Stomach (tissue), 9 donors: ENCODE results near the gene CRKL. TPM values are rescaled to one million over a fixed set of nuclear protein-coding genes. Genes with fewer than 3 reads are reported as not detected.

Source experiments
- DNase-seq, 2 donors: peaks; one replicate each; pipeline versions ENCODE4 v3.0.0 to v3.0.0-alpha.2; 2013 to 2019
- H3K27ac ChIP-seq, 5 donors: fragments of 200-600 bp in 4 of 5; sonication (generic) in 4 of 5; one replicate each; pipeline ENCODE4 v1.5.1; 2013 to 2019; ENCODE audit warnings: mild to moderate bottlenecking in 1 of 5, moderate library complexity in 1 of 5
- H3K27me3 ChIP-seq, 3 donors: fragments of 200-600 bp; sonication (generic); one replicate each; pipeline ENCODE4 v1.5.1; 2017 to 2019; ENCODE audit warnings: mixed run types in 1 of 3
- H3K36me3 ChIP-seq, 4 donors: fragments of 200-600 bp; sonication (generic); 1 replicate in 3 of 4; 2 replicates in 1 of 4; pipeline ENCODE4 v1.5.1; 2016 to 2019
- H3K4me1 ChIP-seq, 4 donors: fragments of 200-600 bp; sonication (generic); one replicate each; pipeline ENCODE4 v1.5.1; 2016 to 2019
- H3K4me3 ChIP-seq, 4 donors: fragments of 200-600 bp; sonication (generic) in 3 of 4; one replicate each; pipeline ENCODE4 v1.5.1; 2016 to 2019; ENCODE audit warnings: mild to moderate bottlenecking in 1 of 4
- H3K9me3 ChIP-seq, 4 donors: fragments of 200-600 bp; sonication (generic); one replicate each; pipeline ENCODE4 v1.5.1; 2016 to 2019
- CTCF ChIP-seq, 7 experiments: fragments of 450-650 bp in 4 of 7; fragments of 200-600 bp in 3 of 7; sonication (generic) in 3 of 7; IDR thresholded peaks; one replicate each; pipeline ENCODE4 v1.5.1; 2016 to 2019; ENCODE audit warnings: antibody characterized with exemption in 7 of 7, control low read depth in 2 of 7, mild to moderate bottlenecking in 1 of 7
- EP300 ChIP-seq: sonication (generic); formaldehyde crosslinking; IDR thresholded peaks from one replicate; pipeline ENCODE4 v1.6.1; 2017; ENCODE audit warnings: antibody characterized with exemption
- POLR2A ChIP-seq, 4 donors: fragments of 450-650 bp; IDR thresholded peaks; one replicate each; pipeline ENCODE4 v1.6.1; 2016; ENCODE audit warnings: antibody characterized with exemption in 4 of 4, control low read depth in 2 of 4, mild to moderate bottlenecking in 1 of 4, moderate library complexity in 1 of 4
- POLR2AphosphoS5 ChIP-seq, 3 donors: sonication (generic); formaldehyde crosslinking; IDR thresholded peaks; one replicate each; pipeline ENCODE4 v1.6.1; 2016; ENCODE audit warnings: antibody characterized with exemption in 3 of 3
- WGBS, 5 donors: extraction: QIAGEN DNeasy Blood & Tissue Kit in 3 of 5; methylation state at CpG; one replicate each; pipeline versions ENCODE4 v1.1.5 to v1.1.7; 2013 to 2018; 5-methylcytosine and 5-hydroxymethylcytosine counted together
- intact Hi-C: fragments of 100-400 bp; cut with DNase I; formaldehyde crosslinking; loops from one replicate; pipeline ENCODE4 v1.15.1; 2023; ENCODE audit warnings: low total_unique reads
- polyA plus RNA-seq, 3 donors: library from polyadenylated mRNA; stranded (reverse); fragments of 200-250 nt; gene quantifications; one replicate each; pipeline ENCODE4 v1.2.3, GENCODE V29; 2013
- total RNA-seq, 5 donors: library from RNA; depleted of rRNA; stranded (reverse); fragments of >200 nt; gene quantifications; one replicate each; pipeline versions ENCODE4 v1.1.0 to v1.2.3, GENCODE V29; 2014 to 2016
- donor health status: healthy with polysubstance abuse.
- donor health status: Bipolar disorder and iron deficiency.
- donor health status: healthy.

CRKL gene
- total and polyA plus RNA-seq, 8 donors = 11.6 to 60.3 (median 21.6) TPM

GRCh38 chr22:20990184-20991180, 73.3 kb downstream of the CRKL start:
- intact Hi-C loops = no loop called here
- H3K36me3 ChIP-seq = peaks cover 36 to 97% (median 88%) of the 10 kb centered on the region in 4 donors
- no peaks in the 10 kb centered on the region for H3K27me3 ChIP-seq
- H3K4me3 ChIP-seq = no peak overlapping the region
- TF ChIP-seq CTCF (IDR thresholded peaks at IDR 0.05) (no peak), EP300 (no peak), POLR2AphosphoS5 (IDR thresholded peaks at IDR 0.05) (no peak), POLR2A (IDR thresholded peaks at IDR 0.05) (no peak)
- no peaks in the 10 kb centered on the region for H3K4me1 ChIP-seq
- DNase-seq = no peak
- 77 to 85% (median 78%) methylated on average over 17 to 21 of the region's 21 CpGs for WGBS, 5 donors
- no peaks in the 10 kb centered on the region for H3K9me3 ChIP-seq
- no peak overlapping the region for H3K27ac ChIP-seq

- peaks cover 35 to 99% (median 90%) of the 10 kb centered on the region in 4 donors for H3K36me3 ChIP-seq
These were observed 74.2 kb downstream of the CRKL start for GRCh38 chr22:20991252-20992055.

GRCh38 chr22:20992056-20992442, 74.8 kb downstream of the CRKL start:
- peaks cover 35 to 99% (median 90%) of the 10 kb centered on the region in 4 donors for H3K36me3 ChIP-seq
- H3K4me3 ChIP-seq = no peak overlapping the region
- DNase-seq = no peak
- H3K27ac ChIP-seq = no peak overlapping the region
- WGBS, 5 donors = 84 to 96% (median 86%) methylated on average over 5 to 7 of the region's 7 CpGs
- H3K9me3 ChIP-seq = no peaks in the 10 kb centered on the region
- no peaks in the 10 kb centered on the region for H3K27me3 ChIP-seq
- no peaks in the 10 kb centered on the region for H3K4me1 ChIP-seq
- TF ChIP-seq CTCF (IDR thresholded peaks at IDR 0.05) = no peak
- TF ChIP-seq EP300 = no peak
- no peak for TF ChIP-seq POLR2A (IDR thresholded peaks at IDR 0.05)
- no peak for TF ChIP-seq POLR2AphosphoS5 (IDR thresholded peaks at IDR 0.05)
- intact Hi-C loops = no loop called here

More at GRCh38 chr22:20991252-20992055, 74.2 kb downstream of the CRKL start:
- no peak for DNase-seq
- Histone ChIP-seq H3K4me3 (no peak overlapping the region), H3K9me3 (no peaks in the 10 kb centered on the region), H3K27me3 (no peaks in the 10 kb centered on the region), H3K27ac (no peak overlapping the region), H3K4me1 (no peaks in the 10 kb centered on the region)
- TF ChIP-seq POLR2AphosphoS5 (IDR thresholded peaks at IDR 0.05) (no peak), POLR2A (IDR thresholded peaks at IDR 0.05) (no peak), EP300 (no peak), CTCF (IDR thresholded peaks at IDR 0.05) (no peak)
- WGBS, 5 donors = 89 to 95% (median 93%) methylated on average over 10 to 24 of the region's 24 CpGs
- intact Hi-C loops = no loop called here
